ENCODE measurements around the gene UHRF1.

DNA sequence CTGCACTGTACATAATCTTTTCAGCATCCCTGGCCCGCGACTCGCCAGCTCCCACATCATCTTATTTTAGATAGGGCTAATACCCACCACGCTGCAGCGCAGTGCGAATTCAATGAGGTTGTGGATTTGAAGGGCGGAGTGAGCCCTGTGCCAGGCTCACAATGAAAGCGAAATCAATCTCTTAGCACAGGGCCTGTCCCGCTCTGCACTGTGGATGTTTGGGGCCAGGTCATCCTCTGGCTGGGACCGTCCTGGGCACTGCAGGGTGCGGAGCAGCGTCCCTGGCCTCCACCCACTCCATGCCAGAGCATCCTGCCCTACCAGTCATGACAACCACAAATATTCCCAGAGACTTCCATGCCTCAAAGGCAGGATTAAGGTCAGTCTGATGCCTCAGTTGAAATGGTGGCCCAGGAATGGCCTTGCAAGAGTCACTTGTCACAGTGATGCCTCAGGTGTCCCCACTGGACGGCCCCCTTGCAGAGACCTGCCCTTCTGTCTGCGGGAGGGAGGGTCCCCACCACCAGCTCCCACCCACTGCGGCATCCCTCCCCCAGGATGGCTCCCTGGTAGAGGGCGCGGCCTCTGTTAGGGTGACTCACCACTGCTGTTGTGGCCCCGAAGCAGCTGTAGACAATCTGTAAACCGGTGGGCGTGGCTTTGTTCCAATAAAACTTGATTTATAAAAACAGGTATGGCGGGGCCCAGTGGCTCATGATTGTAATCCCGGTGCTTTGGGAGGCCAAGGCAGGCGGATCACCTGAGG, 5.6 kb downstream of the UHRF1 start:
- TF ChIP-seq CEBPB (IDR thresholded peaks at IDR 0.05; ENCODE audit: low read depth, low read length) (no peak), CTCF (conservative IDR thresholded peaks at IDR 0.05; ENCODE audit: low read depth, low read length) (no peak), POLR2A (IDR thresholded peaks at IDR 0.05; ENCODE audit: low read depth, low read length) (no peak)
